Mesothelial cell of epicardium (in vitro differentiated cells): ENCODE results near the gene GPR42. TPM values are rescaled to one million over a fixed set of nuclear protein-coding genes. Genes with fewer than 3 reads are reported as not detected.
A peak's percentile ranks its signal among the peaks of the same experiment; 100 is the strongest.

ENCODE experiments used
- DNase-seq, 2 experiments: peaks; one replicate each; pipeline ENCODE4 v3.0.0; 2021; ENCODE audit warnings: low spot score in 2 of 2; ENCODE audit not compliant: unreplicated experiment in 2 of 2
- H3K27ac Mint-ChIP-seq: 2 replicates; pipeline ENCODE4 v1.8.0; 2021; ENCODE audit warnings: mixed read lengths
- H3K27me3 Mint-ChIP-seq: 2 replicates; pipeline ENCODE4 v1.8.0; 2021; ENCODE audit warnings: low read depth, mixed read lengths
- H3K36me3 Mint-ChIP-seq: 2 replicates; pipeline ENCODE4 v1.8.0; 2021; ENCODE audit warnings: mixed read lengths
- H3K4me1 Mint-ChIP-seq: 2 replicates; pipeline ENCODE4 v1.8.0; 2021; ENCODE audit warnings: mixed read lengths
- H3K4me3 Mint-ChIP-seq: 2 replicates; pipeline ENCODE4 v1.8.0; 2021; ENCODE audit warnings: mild to moderate bottlenecking, moderate library complexity, mixed read lengths
- H3K9me3 Mint-ChIP-seq: 2 replicates; pipeline ENCODE4 v1.8.0; 2021; ENCODE audit warnings: mixed read lengths
- total RNA-seq: library from RNA; stranded (reverse); gene quantifications from 3 replicates; pipeline ENCODE4 v1.2.1, GENCODE V29; 2021
- TF ChIP-seq, protein P1 (sequence below): fragments of 200-600 bp; sonication (generic); IDR thresholded peaks from one replicate; pipeline ENCODE4 v1.5.0; 2021; ENCODE audit warnings: antibody characterized with exemption; ENCODE audit not compliant: unreplicated experiment

The GPR42 gene
- total RNA-seq, 1 donor from 2014 or later, result not detected

DNA sequence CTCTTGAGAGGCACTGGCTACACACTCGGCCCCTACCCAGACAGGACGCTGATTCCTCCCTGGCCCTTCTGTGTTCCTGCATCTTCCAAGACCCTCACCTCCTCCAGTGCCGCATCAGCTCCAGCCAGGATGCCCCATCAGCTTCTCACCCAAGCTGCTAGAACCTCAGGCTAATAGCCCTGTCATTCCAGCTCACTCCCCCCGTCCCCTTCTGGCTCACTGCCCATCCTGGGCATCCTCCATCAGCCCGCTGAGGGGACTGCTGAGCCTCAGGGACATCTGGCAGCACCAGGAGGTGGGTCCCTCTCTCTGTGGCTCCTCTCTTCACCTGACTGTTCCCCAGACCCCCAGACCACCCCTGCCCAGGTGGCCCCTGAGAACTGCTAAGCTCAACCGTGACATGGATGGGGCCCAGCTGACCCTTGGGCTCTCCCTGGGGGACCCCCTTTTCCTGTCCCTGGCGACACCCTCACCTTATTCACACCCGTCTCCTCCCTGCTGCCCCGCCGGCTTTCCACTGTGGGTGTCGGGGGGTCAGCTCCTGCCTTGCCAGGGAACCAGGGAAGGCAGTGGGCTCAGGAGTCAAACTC is 7.8 kb upstream of the GPR42 start:
- Mint-ChIP-seq H3K4me1 (peaks cover 3% of the 10 kb centered on the region), H3K27ac (no peak overlapping the region), H3K27me3 (peaks cover 16% of the 10 kb centered on the region), H3K4me3 (no peak overlapping the region), H3K36me3 (no peaks in the 10 kb centered on the region), H3K9me3 (no peaks in the 10 kb centered on the region)
- TF ChIP-seq, protein P1, sequence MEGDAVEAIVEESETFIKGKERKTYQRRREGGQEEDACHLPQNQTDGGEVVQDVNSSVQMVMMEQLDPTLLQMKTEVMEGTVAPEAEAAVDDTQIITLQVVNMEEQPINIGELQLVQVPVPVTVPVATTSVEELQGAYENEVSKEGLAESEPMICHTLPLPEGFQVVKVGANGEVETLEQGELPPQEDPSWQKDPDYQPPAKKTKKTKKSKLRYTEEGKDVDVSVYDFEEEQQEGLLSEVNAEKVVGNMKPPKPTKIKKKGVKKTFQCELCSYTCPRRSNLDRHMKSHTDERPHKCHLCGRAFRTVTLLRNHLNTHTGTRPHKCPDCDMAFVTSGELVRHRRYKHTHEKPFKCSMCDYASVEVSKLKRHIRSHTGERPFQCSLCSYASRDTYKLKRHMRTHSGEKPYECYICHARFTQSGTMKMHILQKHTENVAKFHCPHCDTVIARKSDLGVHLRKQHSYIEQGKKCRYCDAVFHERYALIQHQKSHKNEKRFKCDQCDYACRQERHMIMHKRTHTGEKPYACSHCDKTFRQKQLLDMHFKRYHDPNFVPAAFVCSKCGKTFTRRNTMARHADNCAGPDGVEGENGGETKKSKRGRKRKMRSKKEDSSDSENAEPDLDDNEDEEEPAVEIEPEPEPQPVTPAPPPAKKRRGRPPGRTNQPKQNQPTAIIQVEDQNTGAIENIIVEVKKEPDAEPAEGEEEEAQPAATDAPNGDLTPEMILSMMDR, result no peak
- peak in 1 of 2 experiments; percentile 11 for DNase-seq

DNA sequence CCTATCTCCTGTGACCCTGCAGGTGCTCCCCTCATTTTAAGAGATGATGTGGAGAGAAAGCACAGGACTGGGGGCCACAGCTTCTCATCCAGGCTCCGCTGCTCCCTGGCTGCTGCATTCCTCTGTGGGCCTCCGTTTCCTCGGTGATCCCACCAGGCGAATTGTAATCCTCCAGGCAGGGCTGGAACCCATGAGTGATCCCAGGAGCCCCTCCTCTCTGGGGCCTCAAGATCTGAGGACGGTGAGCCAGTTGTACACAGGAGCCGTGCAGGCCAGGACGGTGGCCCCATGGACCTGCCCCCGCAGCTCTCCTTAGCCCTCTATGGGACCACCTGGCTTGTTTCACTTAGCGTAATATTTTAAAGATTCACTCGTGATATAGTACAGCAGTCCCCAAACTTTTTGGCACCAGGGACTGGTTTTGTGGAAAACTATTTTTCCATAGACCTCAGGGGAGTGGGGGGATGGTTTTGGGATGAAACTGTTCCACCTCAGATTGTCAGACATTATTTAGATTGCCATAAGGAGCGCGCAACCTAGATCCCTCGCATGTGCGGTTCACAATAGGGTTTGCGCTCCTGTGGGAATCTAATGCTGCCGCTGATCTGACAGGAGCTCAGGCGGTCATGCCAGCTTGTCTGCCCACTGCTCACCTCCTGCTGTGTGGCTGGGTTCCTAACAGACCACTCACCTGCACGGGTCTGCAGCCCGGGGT is 7.0 kb upstream of the GPR42 start:
- peak in 1 of 2 experiments; percentile 32 for DNase-seq
- Mint-ChIP-seq H3K9me3 (no peaks in the 10 kb centered on the region), H3K36me3 (no peaks in the 10 kb centered on the region), H3K4me3 (no peak overlapping the region), H3K27me3 (peaks cover 23% of the 10 kb centered on the region), H3K27ac (no peak overlapping the region), H3K4me1 (no peaks in the 10 kb centered on the region)
- TF ChIP-seq, protein P1, result no peak

DNA sequence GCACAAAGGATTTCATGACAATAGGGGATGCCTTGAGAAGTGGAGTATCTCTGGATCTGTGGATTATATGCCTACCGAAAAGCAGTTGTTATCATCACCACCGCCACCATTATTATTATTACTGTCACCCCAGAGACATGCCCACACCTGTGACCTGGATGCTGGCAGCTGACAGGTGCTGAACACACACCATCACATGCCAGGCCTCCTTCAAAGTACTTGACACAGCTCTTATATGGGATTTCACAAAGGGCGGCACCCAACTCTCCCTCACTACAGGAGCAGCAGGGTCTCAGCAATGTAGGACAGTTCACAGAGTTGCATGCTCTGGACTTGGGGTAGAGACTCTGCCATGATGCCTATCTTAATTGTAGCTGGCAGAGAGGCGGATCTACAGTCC is 5.6 kb upstream of the GPR42 start:
- DNase-seq, result no peak
- no peaks in the 10 kb centered on the region for H3K36me3 Mint-ChIP-seq
- H3K27me3 Mint-ChIP-seq, result peaks cover 25% of the 10 kb centered on the region
- TF ChIP-seq, protein P1, result no peak
- H3K9me3 Mint-ChIP-seq, result no peaks in the 10 kb centered on the region
- no peak overlapping the region for H3K4me3 Mint-ChIP-seq
- no peaks in the 10 kb centered on the region for H3K4me1 Mint-ChIP-seq
- no peak overlapping the region for H3K27ac Mint-ChIP-seq

DNA sequence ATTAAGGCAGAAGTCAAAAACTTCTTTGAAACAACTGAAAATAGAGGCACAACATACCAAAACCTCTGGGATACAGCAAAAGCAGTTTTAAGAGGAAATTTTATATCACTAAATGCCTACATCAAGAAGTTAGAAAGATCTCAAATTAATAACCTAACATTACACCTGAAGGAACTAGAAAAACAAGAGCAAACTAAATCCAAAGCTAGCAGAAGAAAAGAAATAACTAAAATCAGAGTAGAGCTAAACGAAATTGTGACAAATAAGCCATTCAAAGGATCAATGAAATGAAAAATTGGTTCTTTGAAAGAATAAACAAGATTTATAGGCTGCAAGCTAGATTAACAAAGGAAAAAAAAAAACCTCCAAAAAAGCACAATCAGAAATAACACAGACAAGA is 2.5 kb upstream of the GPR42 start:
- H3K27me3 Mint-ChIP-seq, result peaks cover 24% of the 10 kb centered on the region
- TF ChIP-seq, protein P1, result no peak
- DNase-seq, result no peak
- H3K4me1 Mint-ChIP-seq, result no peaks in the 10 kb centered on the region
- H3K4me3 Mint-ChIP-seq, result no peak overlapping the region
- H3K9me3 Mint-ChIP-seq, result no peaks in the 10 kb centered on the region
- no peak overlapping the region for H3K27ac Mint-ChIP-seq
- no peaks in the 10 kb centered on the region for H3K36me3 Mint-ChIP-seq

DNA sequence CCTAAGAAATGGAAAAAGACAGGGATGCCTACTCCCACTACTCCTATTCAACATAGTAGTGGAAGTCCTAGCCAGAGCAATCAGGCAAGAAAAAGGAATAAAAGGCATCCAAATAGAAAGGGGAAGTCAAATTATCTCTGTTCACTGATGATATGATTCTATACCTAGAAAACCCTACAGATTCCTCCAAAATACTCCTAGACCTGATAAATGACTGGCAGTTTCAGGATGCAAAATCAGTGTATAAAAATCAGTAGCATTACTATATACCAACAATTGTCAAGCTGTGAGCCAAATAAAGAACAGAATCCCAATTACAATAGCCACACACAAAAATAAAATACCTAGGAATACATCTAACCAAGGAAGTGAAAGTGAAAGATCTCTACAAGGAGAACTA is 1.3 kb upstream of the GPR42 start:
- Mint-ChIP-seq H3K4me3 (no peak overlapping the region), H3K36me3 (no peaks in the 10 kb centered on the region), H3K27me3 (peaks cover 31% of the 10 kb centered on the region), H3K4me1 (no peaks in the 10 kb centered on the region), H3K27ac (no peak overlapping the region), H3K9me3 (no peaks in the 10 kb centered on the region)
- TF ChIP-seq, protein P1, result no peak
- DNase-seq, result no peak
